Measurements from ENCODE around the gene ZBTB7B.

ZBTB7B gene

GRCh38 chr1:155061381-155062150 is 59.0 kb downstream of the ZBTB7B start:
- TF ChIP-seq, protein P1, sequence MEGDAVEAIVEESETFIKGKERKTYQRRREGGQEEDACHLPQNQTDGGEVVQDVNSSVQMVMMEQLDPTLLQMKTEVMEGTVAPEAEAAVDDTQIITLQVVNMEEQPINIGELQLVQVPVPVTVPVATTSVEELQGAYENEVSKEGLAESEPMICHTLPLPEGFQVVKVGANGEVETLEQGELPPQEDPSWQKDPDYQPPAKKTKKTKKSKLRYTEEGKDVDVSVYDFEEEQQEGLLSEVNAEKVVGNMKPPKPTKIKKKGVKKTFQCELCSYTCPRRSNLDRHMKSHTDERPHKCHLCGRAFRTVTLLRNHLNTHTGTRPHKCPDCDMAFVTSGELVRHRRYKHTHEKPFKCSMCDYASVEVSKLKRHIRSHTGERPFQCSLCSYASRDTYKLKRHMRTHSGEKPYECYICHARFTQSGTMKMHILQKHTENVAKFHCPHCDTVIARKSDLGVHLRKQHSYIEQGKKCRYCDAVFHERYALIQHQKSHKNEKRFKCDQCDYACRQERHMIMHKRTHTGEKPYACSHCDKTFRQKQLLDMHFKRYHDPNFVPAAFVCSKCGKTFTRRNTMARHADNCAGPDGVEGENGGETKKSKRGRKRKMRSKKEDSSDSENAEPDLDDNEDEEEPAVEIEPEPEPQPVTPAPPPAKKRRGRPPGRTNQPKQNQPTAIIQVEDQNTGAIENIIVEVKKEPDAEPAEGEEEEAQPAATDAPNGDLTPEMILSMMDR (IDR thresholded peaks at IDR 0.05) = peak; percentile 99

DNA sequence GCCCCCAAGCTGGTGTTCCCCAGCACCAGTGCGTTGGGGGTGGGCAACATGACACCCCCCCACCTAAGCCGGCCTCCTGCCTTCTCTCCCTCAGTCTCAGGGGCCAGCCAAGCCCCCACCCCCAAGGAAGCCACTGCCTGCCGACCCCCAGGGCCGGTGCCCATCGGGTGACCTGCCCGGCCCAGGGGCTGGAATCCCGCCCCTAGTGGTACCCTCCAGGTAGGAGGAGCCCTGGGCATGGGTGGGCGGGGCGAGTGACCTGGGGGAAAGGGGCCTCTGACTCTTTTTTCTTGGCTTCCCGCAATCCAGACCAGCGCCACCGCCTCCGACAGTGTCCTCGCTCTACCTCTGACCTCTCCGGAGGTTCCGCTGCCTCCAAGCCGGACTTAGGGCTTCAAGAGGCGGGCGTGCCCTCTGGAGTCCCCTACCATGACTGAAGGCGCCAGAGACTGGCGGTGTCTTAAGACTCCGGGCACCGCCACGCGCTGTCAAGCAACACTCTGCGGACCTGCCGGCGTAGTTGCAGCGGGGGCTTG is 59.6 kb downstream of the ZBTB7B start:
- TF ChIP-seq, protein P1 (IDR thresholded peaks at IDR 0.05) = no peak

DNA sequence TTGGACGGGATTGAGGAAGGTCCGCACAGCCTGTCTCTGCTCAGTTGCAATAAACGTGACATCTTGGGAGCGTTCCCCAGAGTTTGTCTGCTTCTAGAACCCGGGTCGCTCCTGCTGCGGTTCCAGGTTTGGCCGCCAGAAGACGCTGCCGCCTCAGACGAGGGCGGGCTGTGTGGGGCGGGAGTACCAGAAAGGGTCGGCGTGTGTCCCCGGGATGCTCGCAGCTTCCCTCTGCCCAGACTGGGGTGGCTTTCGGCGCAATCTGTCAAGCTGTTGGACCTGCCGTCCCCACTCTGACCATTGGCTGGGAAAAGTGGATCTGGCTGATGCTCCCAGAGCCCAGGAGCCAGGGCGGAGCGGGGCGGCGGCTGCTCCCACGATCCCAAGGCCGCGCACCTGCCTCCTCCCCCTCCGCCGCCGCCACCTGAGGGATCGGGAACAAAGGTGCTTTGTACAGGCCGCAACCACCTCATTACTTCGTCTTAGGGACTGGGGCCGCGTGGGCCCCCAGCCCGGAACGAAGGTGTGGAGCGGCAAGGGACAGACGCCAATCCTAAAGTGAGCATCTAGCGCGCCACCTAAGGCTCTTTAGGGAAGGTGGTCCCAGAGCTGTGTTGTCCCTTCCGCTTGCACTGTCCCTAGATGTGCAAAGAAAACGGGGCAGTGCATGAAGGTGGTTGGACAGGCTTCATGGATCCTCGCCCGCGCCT is 60.3 kb downstream of the ZBTB7B start:
- TF ChIP-seq, protein P1 (IDR thresholded peaks at IDR 0.05) = no peak

GRCh38 chr1:155063550-155064110 is 61.0 kb downstream of the ZBTB7B start, which contains the start of gene EFNA4:
Gene EFNA4 (plus strand): TSS chr1:155063740. CDS start chr1:155063824, 84 bp downstream.
- TF ChIP-seq, protein P1 (IDR thresholded peaks at IDR 0.05) = no peak

- TF ChIP-seq, protein P1 (IDR thresholded peaks at IDR 0.05) = no peak
These were observed 61.7 kb downstream of the ZBTB7B start for GRCh38 chr1:155064111-155064831.

GRCh38 chr1:155064832-155065429 is 62.3 kb downstream of the ZBTB7B start:
- TF ChIP-seq, protein P1 (IDR thresholded peaks at IDR 0.05) = no peak

- TF ChIP-seq, protein P1 (IDR thresholded peaks at IDR 0.05) = no peak
These were observed 64.2 kb downstream of the ZBTB7B start for GRCh38 chr1:155066777-155067176.
